GM19240 (cell line): Measurements from ENCODE around the gene TFRC.
"Not testable (repeated sequence)": the region's sequence is repeated elsewhere in the genome, so short reads cannot be mapped to it uniquely, and the experiment has no call there.

Experiments
- DNase-seq: peaks from one replicate; pipeline ENCODE4 v3.0.0; 2011; ENCODE audit warnings: low spot score; ENCODE audit not compliant: insufficient read length

The TFRC gene

DNA sequence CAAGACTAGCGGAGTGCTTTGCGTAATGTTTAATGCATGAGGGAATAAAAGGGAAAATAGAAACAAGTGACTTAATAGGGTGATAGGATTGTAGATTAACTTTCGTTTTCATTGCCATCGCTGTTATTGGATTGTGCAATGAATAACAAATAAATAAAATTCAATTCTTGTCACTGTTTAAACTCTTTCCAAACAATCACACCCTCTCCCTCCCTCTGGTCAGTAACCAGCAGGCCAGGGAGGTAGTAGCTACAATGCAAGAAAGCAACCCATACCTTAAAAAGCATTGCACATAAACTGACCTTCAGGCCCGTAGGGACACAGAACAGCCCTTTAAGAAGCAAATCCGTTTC, 705 bp upstream of the TFRC start:
- DNase-seq, result no peak

DNA sequence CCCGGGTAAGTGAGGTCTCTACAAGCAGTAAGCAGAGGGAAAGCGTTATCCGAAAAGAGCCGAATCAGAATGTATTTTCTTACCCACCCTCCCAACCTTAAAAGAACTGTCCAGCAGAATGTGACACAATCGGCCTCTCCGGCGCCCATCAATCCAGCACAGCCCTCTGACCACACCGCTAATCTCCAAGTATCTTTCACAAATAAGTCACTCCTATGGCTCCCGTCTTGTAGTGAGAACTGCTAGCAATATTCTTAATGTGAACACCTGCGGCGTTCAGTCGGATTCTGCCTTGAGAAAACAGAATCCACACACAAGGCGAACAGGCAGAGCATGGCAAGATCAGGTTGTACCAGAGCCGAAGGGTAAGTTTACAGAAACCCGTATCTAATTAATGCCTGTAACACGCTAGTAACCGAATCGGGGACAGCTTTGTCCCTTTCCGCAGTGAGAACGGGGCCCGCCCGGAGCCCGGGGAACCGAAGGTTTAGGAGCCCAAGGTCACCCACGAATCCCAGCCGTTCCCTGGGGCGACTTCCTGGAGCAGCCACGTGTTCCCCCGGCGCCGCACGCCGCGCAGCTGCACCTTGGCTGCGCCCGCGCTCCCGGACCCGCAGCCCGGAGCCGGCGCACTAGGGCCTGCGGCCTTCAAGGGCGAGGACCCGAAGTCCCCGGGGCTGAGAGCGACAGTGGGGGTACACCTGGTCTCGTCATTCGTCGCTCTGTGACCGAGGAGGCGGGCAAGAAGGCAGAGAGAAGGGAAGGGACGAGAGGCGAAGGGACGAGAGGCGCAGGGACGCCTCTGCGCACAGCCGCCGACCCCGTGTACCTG, 672 bp downstream of the TFRC start:
- DNase-seq, result no peak

DNA sequence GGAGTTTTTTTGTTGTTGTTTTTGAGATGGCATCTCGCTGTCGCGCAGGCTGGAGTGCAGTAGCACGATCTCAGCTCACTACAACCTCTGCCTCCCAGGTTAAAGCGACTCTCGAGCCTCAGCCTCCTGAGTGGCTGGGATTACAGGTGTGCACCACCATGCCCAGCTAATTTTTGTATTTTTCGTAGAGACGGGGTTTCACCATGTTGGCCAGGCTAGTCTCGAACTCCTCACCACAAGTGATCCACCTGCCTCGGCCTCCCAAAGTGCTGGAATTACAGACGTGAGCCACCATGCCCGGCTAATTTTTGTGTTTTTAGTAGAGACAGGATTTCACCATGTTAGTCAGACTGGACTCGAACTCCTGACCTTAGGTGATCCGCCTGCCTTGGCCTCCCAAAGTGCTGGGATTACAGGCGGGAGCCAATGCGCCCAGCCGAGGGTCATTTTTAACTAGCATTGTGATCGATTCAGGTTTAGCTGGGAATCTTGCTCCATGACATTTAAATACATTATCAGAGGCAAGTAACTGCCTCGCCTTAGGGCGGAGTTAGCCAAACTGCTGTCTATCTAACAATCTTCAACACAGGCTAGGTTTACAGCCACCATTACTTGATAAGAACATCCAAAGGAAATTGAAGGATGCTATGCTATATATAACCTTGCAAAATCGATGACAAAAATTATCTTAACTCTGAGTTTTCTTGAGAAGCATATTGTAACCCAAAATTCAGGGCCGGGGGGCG, 1.6 kb downstream of the TFRC start:
- DNase-seq, result not testable (repeated sequence)

DNA sequence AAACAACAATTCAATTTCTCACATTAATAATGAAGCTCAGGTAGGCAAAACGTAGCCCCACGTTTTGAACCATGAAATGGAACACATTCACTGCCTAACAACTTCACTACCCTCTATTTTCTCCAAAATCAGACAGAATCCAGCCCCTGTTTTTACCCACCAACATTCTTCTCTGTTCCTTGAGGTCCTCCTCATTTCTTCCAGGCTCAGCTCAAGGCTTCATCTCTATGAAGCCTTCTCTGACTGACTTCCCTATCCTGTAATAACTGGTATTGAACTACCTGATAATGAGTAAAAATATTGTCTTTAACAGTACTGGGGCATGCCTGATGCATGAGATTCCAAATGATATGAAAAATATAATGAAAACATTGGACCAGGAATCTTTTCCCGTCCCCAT, 2.2 kb downstream of the TFRC start:
- no peak for DNase-seq

DNA sequence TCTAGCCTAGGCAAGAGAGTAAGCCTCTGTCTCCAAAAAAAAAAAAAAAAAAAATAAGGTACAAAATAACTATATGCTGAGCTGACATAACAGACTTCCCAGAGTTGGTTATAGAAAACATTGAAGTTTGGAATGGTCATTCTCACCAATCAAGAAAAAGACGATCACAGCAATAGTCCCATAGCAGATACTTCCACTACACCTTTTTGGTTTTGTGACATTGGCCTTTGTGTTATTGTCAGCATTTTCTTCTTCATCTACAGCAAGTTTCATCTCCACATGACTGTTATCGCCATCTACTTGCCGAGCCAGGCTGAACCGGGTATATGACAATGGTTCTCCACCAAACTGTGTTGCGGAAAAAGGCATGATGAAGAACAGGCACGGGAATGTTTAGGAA, 6.9 kb downstream of the TFRC start:
- no peak for DNase-seq

DNA sequence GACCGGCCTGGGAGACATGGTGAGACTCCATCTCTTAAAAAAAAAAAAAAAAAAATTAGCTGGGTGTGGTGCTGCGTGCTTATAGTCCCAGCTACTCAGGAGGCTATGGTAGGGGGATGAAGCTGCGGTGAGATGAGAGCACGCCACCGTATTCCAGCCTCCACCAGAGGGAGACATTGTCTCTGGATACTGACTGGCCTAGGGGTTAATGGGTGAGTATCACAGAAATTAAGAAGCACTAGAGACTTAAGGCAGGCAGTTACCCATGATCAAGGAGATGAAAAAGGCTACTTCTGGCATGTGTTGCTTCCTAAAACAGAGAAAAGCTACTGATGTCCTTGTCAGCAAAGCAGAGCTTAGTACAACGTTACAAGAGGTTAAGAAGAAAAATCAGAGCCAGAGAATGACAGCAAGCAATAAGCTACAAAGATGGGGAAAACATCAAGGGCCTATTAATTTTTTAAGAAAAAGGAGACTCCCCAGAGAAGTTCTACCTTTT, 8.6 kb downstream of the TFRC start:
- DNase-seq, result no peak

DNA sequence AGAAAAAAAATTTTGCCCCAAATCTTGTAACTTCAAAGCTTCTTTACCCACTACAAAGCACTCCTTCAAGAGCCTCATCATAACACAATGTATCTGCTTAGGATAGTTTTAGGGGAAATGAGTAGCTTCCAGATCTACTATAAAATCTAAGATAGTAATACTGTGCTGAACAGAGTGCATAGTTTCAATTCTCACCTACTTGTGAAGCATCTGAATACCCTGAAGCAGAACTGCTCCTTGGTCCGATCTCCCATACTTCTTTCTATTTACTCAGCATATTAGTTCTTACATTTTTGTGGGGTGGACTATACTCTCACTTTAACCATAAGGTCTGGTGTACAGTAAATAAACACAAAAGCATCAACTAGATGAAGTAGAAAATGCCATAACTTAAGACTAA, 9.6 kb downstream of the TFRC start:
- DNase-seq, result no peak

DNA sequence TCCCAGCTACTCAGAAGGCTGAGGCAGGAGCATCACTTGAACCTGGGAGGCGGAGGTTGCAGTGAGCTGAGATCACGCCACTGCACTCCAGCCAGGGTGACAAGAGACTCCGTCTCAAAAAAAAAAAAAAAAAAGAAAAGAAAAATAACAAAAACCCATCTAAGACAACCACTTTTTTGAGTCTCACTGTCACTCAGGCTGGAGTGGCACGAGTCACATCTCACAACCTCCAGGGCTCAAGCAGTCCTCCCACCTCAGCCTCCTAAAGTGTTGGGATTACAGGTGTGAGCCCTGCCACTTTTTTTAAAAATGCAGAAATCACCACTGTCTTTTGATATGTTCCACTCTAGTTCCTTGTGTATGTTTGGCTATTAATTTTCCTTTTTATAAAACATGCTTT, 13.1 kb downstream of the TFRC start:
- not testable (repeated sequence) for DNase-seq

DNA sequence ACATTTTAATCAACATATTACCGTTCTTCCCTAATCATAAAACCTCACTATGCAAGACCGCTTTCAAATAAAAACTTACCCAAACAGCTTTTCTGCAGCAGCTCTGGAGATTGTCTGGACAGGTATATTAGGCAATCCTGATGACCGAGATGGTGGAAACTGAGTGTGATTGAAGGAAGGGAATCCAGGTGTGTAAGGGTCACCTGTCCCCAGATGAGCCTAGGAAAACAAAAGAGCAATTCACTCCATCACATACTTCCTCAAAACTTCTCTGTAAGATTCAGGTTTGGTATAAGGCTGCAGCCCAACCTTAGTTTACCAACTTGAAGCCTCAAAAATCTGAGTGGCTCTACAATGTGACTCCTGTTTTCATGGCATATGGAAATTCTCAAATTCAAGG, 14.5 kb downstream of the TFRC start:
- no peak for DNase-seq

DNA sequence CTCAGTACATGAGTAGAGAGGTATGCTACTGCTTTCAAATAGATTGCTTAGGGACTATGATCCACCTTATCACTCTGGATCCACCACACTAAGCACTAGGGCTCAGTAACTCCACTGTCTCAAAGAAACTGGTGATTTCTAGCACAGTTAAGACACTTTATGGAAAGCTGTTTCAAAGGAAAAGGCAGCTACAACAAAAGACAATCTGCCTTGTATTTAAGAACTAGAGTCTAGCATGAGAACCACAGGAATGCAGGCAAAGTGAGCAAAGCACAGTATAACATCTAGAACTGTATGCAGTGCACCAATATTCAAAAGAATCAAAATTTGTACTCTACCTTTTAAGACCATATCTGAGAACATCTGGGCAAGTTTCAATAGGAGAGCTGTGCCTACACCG, 17.9 kb downstream of the TFRC start:
- no peak for DNase-seq

DNA sequence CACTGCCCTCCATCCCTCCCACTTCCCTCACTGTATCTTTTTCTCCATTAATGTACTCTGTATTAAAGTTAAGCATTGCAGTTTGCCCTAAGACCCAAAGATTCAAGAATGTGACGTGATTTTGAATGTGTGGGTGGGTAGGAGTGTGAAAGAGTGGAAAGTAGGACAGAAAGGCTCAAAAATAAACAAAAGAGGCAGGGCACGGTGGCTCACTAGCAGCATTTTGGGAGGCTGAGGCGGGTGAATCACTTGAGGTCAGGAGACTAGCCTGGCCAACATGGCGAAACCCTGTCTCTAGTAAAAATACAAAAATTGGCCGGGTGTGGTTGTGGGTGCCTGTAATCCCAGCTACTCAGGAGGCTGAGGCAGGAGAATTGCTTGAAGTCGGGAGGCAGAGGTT, 18.4 kb downstream of the TFRC start:
- DNase-seq, result no peak

DNA sequence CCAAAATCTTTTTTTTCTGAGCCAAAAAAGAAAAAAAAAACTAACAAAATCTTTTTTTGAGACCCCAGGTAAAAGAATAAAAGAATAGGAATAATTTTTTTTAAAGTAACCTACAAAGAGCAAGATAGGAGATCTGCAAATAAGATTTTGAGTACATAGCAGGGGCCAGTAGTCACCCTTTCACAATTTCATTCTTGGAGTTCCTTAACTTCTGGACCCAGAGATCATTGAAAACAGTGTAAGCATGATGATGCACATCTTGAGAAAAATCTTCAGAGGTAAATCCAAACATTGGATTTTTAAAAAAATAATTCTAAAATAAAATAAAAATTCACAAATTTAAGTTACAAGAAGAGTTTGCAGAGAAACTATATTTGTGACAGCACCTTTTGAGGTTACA, 18.8 kb downstream of the TFRC start:
- no peak for DNase-seq

DNA sequence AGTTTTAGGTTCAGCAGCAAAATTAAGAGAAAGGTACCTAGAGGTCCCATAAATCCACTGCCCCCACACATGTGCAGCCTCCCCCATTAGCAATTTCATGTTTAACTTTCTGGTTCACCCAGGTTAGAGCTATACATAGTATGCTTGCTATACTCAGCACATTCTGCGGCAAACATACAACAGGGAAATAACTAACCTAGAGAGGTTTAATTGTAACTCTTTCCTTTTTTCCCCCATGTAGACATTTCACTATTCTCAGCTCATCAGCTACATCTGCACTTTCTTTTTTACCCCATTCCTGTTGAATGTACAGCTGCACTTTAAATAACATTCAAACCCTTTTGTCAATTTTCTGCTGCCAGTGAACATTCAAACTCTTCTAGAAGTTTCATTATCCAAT, 21.1 kb downstream of the TFRC start:
- no peak for DNase-seq

DNA sequence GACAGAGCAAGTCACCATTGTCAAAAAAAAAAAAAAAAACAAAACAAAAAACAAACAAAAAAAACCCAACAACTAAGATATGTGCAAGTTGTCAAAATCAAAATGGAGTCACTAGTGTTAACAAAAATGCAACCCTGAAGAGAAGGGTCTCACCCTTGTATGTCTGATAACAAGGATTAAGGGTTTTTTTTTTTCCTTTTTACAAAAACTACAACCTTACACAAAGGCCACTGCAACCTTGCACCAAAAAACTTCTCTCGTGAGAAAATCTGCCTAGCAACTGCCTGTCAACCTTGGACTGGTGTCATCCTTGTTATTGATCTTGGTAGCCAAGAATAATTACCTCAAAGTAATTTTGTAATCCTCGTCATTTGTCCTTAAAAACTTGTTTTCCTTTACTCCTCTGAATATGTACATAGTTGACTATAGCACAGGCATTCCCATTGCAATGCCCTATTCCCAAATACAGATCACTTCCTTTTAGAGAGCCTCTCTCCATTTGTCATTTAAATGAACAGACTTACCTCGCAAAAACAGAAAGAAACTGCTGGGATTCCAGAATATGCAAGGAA, 24.0 kb downstream of the TFRC start:
- DNase-seq, result no peak

DNA sequence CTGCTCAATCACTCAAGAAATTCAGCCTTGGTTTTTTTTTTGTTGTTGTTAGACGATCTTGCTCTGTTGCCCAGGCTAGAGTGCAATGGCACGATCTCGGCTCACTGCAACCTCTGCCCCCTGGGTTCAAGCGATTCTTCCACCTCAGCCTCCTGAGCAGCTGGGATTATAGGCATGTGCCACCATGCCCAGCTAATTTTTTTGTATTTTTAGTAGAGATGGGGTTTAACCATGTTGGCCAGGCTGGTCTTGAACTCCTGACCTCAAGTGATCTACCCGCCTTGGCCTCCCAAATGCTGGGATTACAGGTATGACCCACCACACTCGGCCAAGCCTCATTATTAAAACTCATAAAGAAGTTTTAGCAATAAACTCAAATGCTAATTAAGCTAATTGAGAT, 25.5 kb downstream of the TFRC start:
- not testable (repeated sequence) for DNase-seq

DNA sequence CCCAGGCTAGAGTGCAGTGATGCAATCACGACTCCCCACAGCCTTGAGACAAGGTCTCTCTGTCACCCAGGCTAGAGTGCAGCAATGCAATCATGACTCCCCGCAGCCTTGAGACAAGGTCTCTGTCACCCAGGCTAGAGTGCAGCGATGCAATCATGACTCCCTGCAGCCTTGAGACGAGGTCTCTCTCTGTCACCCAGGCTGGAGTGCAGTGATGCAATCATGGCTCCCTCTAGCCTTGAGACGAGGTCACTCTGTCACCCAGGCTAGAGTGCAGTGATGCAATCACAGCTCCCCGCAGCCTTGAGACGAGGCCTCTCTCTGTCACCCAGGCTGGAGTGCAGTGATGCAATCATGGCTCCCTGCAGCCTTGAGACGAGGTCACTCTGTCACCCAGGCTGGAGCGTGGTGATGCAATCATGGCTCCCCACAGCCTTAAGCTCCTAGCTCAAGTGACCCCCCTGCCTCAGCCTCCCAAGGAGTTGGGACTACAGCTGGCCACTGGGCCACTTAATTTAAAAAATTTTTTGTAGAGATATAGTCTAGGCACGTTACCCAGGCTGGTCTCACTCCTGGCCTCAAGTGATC, 26.1 kb downstream of the TFRC start:
- no peak for DNase-seq

DNA sequence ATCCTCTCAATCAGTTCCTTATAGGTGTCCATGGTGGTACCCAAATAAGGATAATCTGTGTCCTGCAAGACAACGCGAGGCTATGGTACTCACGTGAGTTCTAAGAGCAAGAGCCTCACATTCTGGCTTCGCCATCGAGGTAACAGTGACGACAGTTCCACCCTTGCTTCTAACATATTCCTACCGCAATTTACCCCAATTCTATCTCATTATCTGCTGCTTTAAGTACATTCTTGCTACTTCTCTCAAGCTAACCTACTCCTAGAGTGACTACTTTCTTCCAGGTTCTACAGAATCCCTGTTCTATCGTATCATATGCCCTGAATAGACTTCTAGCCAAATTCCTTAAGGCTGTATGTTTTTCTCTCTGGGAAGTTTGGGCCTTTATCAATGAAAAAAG, 26.6 kb downstream of the TFRC start:
- no peak for DNase-seq

DNA sequence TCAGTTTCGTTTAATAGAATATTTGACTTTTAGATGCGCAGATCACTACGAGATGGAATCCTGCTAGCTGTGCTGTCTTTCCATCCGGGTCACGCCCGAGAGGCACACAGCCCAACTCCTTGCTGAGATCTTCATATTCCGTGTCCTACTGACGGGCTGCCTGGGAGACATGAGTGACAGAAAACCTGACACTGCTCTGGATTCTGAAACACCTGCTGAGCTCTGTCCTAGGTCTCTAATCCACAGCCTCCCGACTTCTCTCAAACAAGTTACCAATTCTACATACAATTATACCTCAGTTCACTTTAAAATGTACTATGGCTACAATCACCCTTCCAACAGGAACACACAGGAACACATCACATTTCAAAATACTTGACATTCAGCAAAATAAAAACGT, 27.2 kb downstream of the TFRC start:
- DNase-seq, result no peak

DNA sequence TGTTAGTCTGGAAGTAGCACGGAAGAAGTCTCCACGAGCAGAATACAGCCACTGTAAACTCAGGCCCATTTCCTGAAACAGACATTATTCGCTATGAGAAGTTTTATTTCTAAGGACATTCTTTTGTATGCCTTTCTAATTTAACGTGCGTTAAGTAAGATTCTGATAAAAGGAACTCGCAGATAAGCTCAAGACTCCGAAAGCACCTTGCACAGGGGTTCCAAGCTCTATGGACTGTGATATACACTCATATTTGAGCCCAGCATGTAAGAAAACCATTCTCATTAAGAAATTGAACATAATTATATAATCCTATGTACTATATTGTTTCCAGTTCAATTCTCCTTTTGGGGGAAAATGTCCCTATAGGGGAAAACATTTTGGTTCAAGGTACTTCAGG, 28.4 kb downstream of the TFRC start:
- no peak for DNase-seq

DNA sequence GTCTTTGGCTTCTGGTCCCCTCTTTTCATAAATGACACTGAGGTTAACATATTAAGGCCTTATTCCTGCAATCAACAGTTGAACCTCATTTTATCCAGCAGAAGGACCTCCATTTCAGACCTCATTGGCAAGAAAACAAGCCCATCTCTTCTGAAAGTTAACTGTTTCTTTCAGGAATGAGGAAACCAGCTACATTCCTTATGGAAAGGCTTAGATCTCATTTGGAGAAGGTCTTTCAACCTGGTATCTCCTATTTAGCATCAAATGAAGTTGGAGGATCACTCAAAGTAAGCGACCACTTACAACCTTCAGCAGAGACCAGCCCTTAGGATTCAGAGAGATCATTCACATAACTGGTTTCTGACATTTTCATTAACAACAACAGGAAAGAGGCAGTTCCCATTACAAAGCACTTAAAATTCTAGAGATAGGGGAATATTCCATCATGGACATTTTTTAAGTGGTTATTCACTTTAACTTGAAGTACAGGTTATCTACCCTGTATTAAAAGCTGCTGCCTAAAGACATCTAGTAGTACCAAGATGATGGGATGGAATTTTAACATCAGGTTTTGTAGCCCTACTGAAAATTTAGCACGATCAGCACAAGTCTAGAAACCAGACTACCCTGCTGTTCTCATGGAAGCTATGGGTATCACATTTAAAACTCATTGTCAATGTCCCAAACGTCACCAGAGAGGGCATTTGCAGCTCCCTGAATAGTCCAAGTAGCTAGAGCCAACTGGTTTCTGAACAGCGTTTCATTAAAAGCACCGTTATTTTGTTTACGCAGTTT, 30.4 kb downstream of the TFRC start:
- no peak for DNase-seq

DNA sequence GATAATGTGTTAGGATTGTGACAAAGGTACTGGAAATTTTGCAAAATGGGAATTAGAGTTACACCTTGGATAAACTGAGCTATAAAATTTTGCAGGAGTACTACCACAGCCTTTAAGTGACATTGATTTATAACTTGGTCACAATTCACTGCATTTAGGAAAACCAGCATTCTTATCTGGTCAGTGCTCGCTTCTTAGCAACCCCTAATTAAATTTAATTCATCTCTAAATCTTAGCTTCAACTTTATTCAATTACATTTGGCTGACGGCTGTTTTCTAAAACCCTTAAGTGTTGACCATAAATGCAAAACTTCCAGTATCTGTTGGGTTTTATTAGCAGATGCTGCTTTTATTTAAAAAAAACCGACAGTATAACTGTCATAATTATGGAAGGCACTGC, 31.3 kb downstream of the TFRC start:
- no peak for DNase-seq
